SK-N-SH (cell line): Measurements from ENCODE around the gene PTOV1. TPM values are rescaled to one million over a fixed set of nuclear protein-coding genes. Genes with fewer than 3 reads are reported as not detected.
A peak's percentile ranks its signal among the peaks of the same experiment; 100 is the strongest.

Experiments
- CTCF ChIA-PET: fragments of 300-600, 350-600 bp; formaldehyde crosslinking; extraction: SDS; loops from one replicate; lab custom pipeline; 2021; lab: Yijun Ruan, JAX
- POLR2A ChIA-PET: fragments of 350-600 bp; sonication (Branson Sonifier 250); formaldehyde crosslinking; extraction: SDS; loops from one replicate; lab custom pipeline; 2020; ENCODE audit warnings: antibody characterized with exemption, inconsistent platforms; lab: Yijun Ruan, JAX
- DNase-seq: peaks from one replicate; pipeline ENCODE4 v3.0.0; 2012
- H2AFZ ChIP-seq: fragments of 200-600 bp; sonication (generic); 2 replicates; pipeline ENCODE4 v1.8.1; 2016; ENCODE audit warnings: antibody characterized with exemption, mild to moderate bottlenecking, low read depth
- H3F3A ChIP-seq: fragments of 200-600 bp; sonication (generic); replicated peaks from 2 replicates; pipeline ENCODE3; 2016; ENCODE audit warnings: antibody characterized with exemption, mild to moderate bottlenecking; ENCODE audit not compliant: insufficient read depth
- H3K27ac ChIP-seq, 2 experiments: fragments of 200-500 bp in 1 of 2; fragments of 200-600 bp in 1 of 2; sonication (Bioruptor generic) in 1 of 2; sonication (generic), shearing (Covaris generic) in 1 of 2; 2 replicates each; pipeline versions ENCODE4 v1.5.1 to v1.6.1; 2014 to 2016; ENCODE audit warnings: low read depth in 2 of 2, inconsistent platforms in 1 of 2, low read length in 1 of 2, mild to moderate bottlenecking in 1 of 2, mixed read lengths in 1 of 2
- H3K27me3 ChIP-seq: fragments of 200-600 bp; sonication (generic), shearing (Covaris generic); 2 replicates; pipeline ENCODE4 v1.6.1; 2016; ENCODE audit warnings: mixed run types; ENCODE audit not compliant: insufficient read depth
- H3K36me3 ChIP-seq, 2 experiments: fragments of 200-500 bp in 1 of 2; fragments of 200-600 bp in 1 of 2; sonication (Bioruptor generic) in 1 of 2; sonication (generic) in 1 of 2; replicated peaks in 1 of 2; 2 replicates each; pipeline versions ENCODE3 to v1.5.1; 2014 to 2016; ENCODE audit warnings: low read length in 1 of 2, mild to moderate bottlenecking in 1 of 2; ENCODE audit not compliant: insufficient read depth in 2 of 2, control insufficient read depth in 1 of 2
- H3K4me1 ChIP-seq, 2 experiments: fragments of 200-500 bp in 1 of 2; fragments of 200-600 bp in 1 of 2; sonication (Bioruptor generic) in 1 of 2; sonication (generic), shearing (Covaris generic) in 1 of 2; 2 replicates each; pipeline versions ENCODE4 v1.5.1 to v1.6.1; 2014 to 2016; ENCODE audit warnings: low read depth in 1 of 2, low read length in 1 of 2, mixed run types in 1 of 2; ENCODE audit not compliant: insufficient read depth in 2 of 2, control insufficient read depth in 1 of 2
- H3K4me2 ChIP-seq: fragments of 200-600 bp; sonication (generic), shearing (Covaris generic); 2 replicates; pipeline ENCODE4 v1.6.1; 2017; ENCODE audit warnings: mixed run types
- H3K4me3 ChIP-seq, 2 experiments: fragments of 200-500 bp in 1 of 2; fragments of 200-600 bp in 1 of 2; sonication (Bioruptor generic) in 1 of 2; sonication (generic), shearing (Covaris generic) in 1 of 2; 2 replicates each; pipeline versions ENCODE4 v1.5.1 to v1.8.1; 2014 to 2016; ENCODE audit warnings: low read depth in 2 of 2, inconsistent platforms in 1 of 2, low read length in 1 of 2, mild to moderate bottlenecking in 1 of 2, mixed read lengths in 1 of 2, moderate library complexity in 1 of 2
- H3K79me2 ChIP-seq: fragments of 200-600 bp; sonication (generic); 2 replicates; pipeline ENCODE4 v1.8.1; 2017; ENCODE audit warnings: mild to moderate bottlenecking; ENCODE audit not compliant: insufficient read depth
- H3K9ac ChIP-seq: fragments of 200-600 bp; sonication (generic); 2 replicates; pipeline ENCODE4 v1.6.1; 2017; ENCODE audit warnings: mixed run types
- H3K9me2 ChIP-seq: fragments of 200-600 bp; sonication (generic); 2 replicates; pipeline ENCODE4 v1.6.1; 2017; ENCODE audit warnings: mixed run types
- H3K9me3 ChIP-seq: fragments of 200-600 bp; sonication (generic); 2 replicates; pipeline ENCODE4 v1.6.1; 2017; ENCODE audit warnings: mixed run types, mild to moderate bottlenecking, moderate library complexity
- H4K20me1 ChIP-seq: fragments of 200-600 bp; sonication (generic); 2 replicates; pipeline ENCODE4 v1.6.1; 2017; ENCODE audit warnings: mild to moderate bottlenecking, mixed run types; ENCODE audit not compliant: insufficient read depth
- ELF1 ChIP-seq: IDR thresholded peaks from 2 replicates; pipeline ENCODE4 v1.4.0; 2012
- EP300 ChIP-seq, 2 experiments: IDR thresholded peaks; 2 replicates each; pipeline versions ENCODE4 v1.4.0 to v1.6.1; 2012; ENCODE audit warnings: borderline replicate concordance in 1 of 2, low read depth in 1 of 2, low read length in 1 of 2
- FOSL2 ChIP-seq: IDR thresholded peaks from 2 replicates; pipeline ENCODE4 v1.4.0; 2012; ENCODE audit warnings: low read depth, mild to moderate bottlenecking, moderate library complexity, borderline replicate concordance
- JUND ChIP-seq: IDR thresholded peaks from 2 replicates; pipeline ENCODE4 v1.4.0; 2012
- POLR2AphosphoS5 ChIP-seq: IDR thresholded peaks from 2 replicates; pipeline ENCODE4 v1.6.1; 2012; ENCODE audit warnings: low read depth, low read length
- REST ChIP-seq: IDR thresholded peaks from 2 replicates; pipeline ENCODE4 v1.6.1; 2012; ENCODE audit warnings: mild to moderate bottlenecking, low read depth, low read length, moderate library complexity
- SMC3 ChIP-seq: IDR thresholded peaks from 2 replicates; pipeline ENCODE4 v1.6.1; 2012; ENCODE audit warnings: low read depth, low read length, improper control_type of control experiment
- TCF12 ChIP-seq: IDR thresholded peaks from 2 replicates; pipeline ENCODE4 v1.4.0; 2012
- ZBTB33 ChIP-seq: IDR thresholded peaks from 2 replicates; pipeline ENCODE4 v1.4.0; 2012; ENCODE audit warnings: low read depth, borderline replicate concordance
- WGBS: methylation state at CpG from one replicate; pipeline ENCODE4 v1.1.6; 2017; ENCODE audit warnings: low lambda C conversion rate; 5-methylcytosine and 5-hydroxymethylcytosine counted together
- polyA plus RNA-seq, 3 experiments: library from polyadenylated mRNA; depleted of rRNA; stranded (reverse); fragments of >200 nt; gene quantifications; 2 replicates each; pipeline ENCODE4 v1.2.3, GENCODE V29; 2012
- TF ChIP-seq, protein P1 (sequence below): IDR thresholded peaks from 2 replicates; pipeline ENCODE4 v1.4.0; 2012; ENCODE audit warnings: low read depth

The PTOV1 gene
- polyA plus RNA-seq, 1 of the 3 experiments (the other 2 are of a cell fraction): 95.0 TPM

DNA sequence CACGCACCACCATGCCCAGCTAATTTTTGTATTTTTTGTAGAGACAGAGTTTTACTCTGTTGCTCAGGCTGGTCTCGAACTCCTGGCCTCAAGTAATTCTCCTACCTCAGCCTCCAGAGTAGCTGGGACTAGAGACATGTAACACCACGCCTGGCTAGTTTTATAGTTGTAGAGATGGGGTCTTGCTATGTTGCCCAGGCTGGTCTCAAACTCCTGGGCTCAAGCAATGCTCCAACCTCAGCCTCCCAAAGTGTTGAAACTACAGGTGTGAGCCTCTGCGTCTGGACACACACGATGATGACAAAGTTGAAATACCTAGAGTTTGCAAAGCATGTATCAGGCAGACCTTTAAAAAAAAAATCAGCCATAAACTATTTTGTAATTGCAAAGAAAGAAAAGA, 4.6 kb upstream of the PTOV1 start:
- H3K9me2 ChIP-seq: no peaks in the 10 kb centered on the region
- no peak overlapping the region for H3K9ac ChIP-seq
- ChIA-PET POLR2A (no interaction called here), CTCF (no interaction called here)
- DNase-seq: no peak
- no peaks in the 10 kb centered on the region for H4K20me1 ChIP-seq
- H3K4me1 ChIP-seq: peaks cover 9% of the 10 kb centered on the region in 2 experiments; a peak in 1 of 4 replicates
- H3F3A ChIP-seq: peaks cover 27% of the 10 kb centered on the region
- H2AFZ ChIP-seq: no peak overlapping the region
- H3K9me3 ChIP-seq: no peaks in the 10 kb centered on the region
- no peak overlapping the region for H3K27ac ChIP-seq
- 83% methylated on average over 5 of the region's 5 CpGs for WGBS
- H3K4me2 ChIP-seq: no peak overlapping the region
- H3K27me3 ChIP-seq: no peaks in the 10 kb centered on the region
- TF ChIP-seq ZBTB33 (no peak), POLR2AphosphoS5 (no peak), FOSL2 (no peak)
- peaks cover 15% of the 10 kb centered on the region; the same call in 1 of the 2 replicates for H3K79me2 ChIP-seq
- H3K36me3 ChIP-seq: peaks cover 0 to 4% of the 10 kb centered on the region in 2 experiments
- no peak overlapping the region for H3K4me3 ChIP-seq

DNA sequence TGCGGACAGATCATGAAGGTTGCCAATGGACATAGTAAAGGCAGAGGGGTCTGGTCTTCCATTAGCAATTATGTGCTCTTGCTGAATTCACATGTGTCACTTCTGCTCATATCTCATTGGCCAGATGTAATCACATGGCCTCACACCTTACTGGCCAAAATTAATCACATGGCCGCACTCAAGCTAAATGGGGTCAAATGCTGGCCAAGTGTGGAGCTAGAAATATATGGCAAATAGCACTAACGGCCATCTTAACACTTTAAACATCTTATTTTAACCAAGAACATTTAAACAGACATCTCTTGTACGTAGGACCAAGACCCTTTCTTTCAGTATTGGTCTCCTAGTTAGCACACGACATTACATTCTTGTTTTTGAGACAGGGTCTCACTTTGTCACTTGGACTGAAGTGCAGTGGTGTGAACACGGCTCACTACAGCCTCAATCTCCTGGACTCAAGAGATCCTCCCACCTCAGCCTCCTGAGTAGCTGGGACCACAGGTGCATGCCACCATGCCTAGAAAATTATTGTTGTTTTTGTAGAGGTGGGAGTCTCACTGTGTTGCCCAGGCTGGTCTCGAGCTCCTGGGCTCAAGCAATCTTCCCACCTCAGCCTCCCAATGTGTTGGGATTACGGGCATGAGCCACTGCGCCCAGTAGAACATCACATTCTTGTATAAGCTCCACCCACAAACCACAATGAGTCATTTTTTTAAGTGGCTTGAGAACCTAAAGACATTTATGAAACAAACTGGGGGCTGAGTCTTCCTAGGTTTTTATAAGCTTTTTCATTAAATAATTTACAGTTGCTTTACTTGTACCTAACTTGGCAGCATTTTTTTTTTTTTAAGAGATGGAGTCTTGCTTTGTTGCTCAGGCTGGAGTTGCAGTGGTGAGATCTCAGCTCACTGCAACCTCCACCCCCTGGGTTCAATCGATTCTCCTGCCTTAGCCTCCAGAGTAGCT, 2.9 kb upstream of the PTOV1 start:
- Histone ChIP-seq H3K4me1 (peaks cover 13 to 21% of the 10 kb centered on the region in 2 experiments; a peak in 3 of 4 replicates), H2AFZ (no peak overlapping the region), H3F3A (peaks cover 35% of the 10 kb centered on the region), H3K27me3 (no peaks in the 10 kb centered on the region), H3K79me2 (peaks cover 30% of the 10 kb centered on the region), H3K9ac (peak overlapping the region; percentile 9; the same call in 1 of the 2 replicates), H3K27ac (peak overlapping the region in 1 of 2 experiments; percentile 79; a peak in 2 of 4 replicates), H4K20me1 (peaks cover 14% of the 10 kb centered on the region), H3K4me2 (peak overlapping the region; percentile 8; the same call in 1 of the 2 replicates), H3K9me2 (no peaks in the 10 kb centered on the region), H3K9me3 (no peaks in the 10 kb centered on the region), H3K4me3 (no peak overlapping the region), H3K36me3 (peaks cover 0 to 6% of the 10 kb centered on the region in 2 experiments)
- ChIA-PET POLR2A (interaction anchor here (0.9 kb wide), 1 partner anchor 21 kb away, joined by 4 read pairs; no protein-coding TSS in a partner anchor), CTCF (interaction anchor here (0.6 to 1.1 kb wide), 3 partner anchors 14 to 451 kb away, joined by 3 read pairs; no protein-coding TSS in a partner anchor)
- TF ChIP-seq ELF1 (no peak), JUND (peak; percentile 34; the same call in 1 of the 2 replicates), FOSL2 (peak; percentile 65), TCF12 (no peak), SMC3 (no peak), EP300 (IDR thresholded peaks at IDR 0.05; ENCODE audit: borderline replicate concordance in 1 of 2, low read depth in 1 of 2, low read length in 1 of 2) (no peak), REST (no peak)
- TF ChIP-seq, protein P1, sequence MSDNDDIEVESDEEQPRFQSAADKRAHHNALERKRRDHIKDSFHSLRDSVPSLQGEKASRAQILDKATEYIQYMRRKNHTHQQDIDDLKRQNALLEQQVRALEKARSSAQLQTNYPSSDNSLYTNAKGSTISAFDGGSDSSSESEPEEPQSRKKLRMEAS: peak; percentile 59
- WGBS: 82% methylated on average over 10 of the region's 10 CpGs
- DNase-seq: no peak
